ENCODE data around the gene DYNLL1.
"Not testable (repeated sequence)": the region's sequence is repeated elsewhere in the genome, so short reads cannot be mapped to it uniquely, and the experiment has no call there.

Gene DYNLL1

GRCh38 chr12:120515496-120515895 is 19.6 kb downstream of the DYNLL1 start:
- DNase-seq (ENCODE audit: low read depth in 2 of 2) = no peak

GRCh38 chr12:120519324-120519723 is 23.4 kb downstream of the DYNLL1 start:
- DNase-seq (ENCODE audit: low read depth in 2 of 2) = not testable (repeated sequence)

- DNase-seq (ENCODE audit: low read depth in 2 of 2) = no peak
These were observed 26.7 kb downstream of the DYNLL1 start for GRCh38 chr12:120522568-120522967.

GRCh38 chr12:120528861-120529525 is 33.1 kb downstream of the DYNLL1 start, which contains the start of gene COQ5:
Gene COQ5, minus strand, starts transcription at chr12:120529158. Its CDS starts 17 bp downstream, at chr12:120529141.
- peak; percentile 50 to 69 for DNase-seq (ENCODE audit: low read depth in 2 of 2)

- no peak for DNase-seq (ENCODE audit: low read depth in 2 of 2)
These were observed 33.9 kb downstream of the DYNLL1 start for GRCh38 chr12:120529641-120530417.

GRCh38 chr12:120530418-120530761 is 34.5 kb downstream of the DYNLL1 start:
- DNase-seq (ENCODE audit: low read depth in 2 of 2) = not testable (repeated sequence)

- no peak for DNase-seq (ENCODE audit: low read depth in 2 of 2)
These were observed 36.9 kb downstream of the DYNLL1 start for GRCh38 chr12:120532701-120533238.

GRCh38 chr12:120534203-120534702 is 38.3 kb downstream of the DYNLL1 start, which contains the start of gene RNF10:
Gene RNF10, plus strand, starts transcription at chr12:120534356. Its CDS starts 456 bp downstream, at chr12:120534812.
- DNase-seq (ENCODE audit: low read depth in 2 of 2) = peak; percentile 27 to 42

- peak in 1 of 2 donors; percentile 19 for DNase-seq (ENCODE audit: low read depth in 2 of 2)
These were observed 39.1 kb downstream of the DYNLL1 start for GRCh38 chr12:120534703-120535655.

GRCh38 chr12:120536064-120536791 is 40.3 kb downstream of the DYNLL1 start:
- no peak for DNase-seq (ENCODE audit: low read depth in 2 of 2)

- DNase-seq (ENCODE audit: low read depth in 2 of 2) = no peak
These were observed 41.9 kb downstream of the DYNLL1 start for GRCh38 chr12:120537856-120538220.

GRCh38 chr12:120538281-120539156 is 42.6 kb downstream of the DYNLL1 start:
- no peak for DNase-seq (ENCODE audit: low read depth in 2 of 2)

GRCh38 chr12:120539303-120539702 is 43.4 kb downstream of the DYNLL1 start:
- DNase-seq (ENCODE audit: low read depth in 2 of 2) = no peak

GRCh38 chr12:120540445-120540844 is 44.5 kb downstream of the DYNLL1 start:
- no peak for DNase-seq (ENCODE audit: low read depth in 2 of 2)

GRCh38 chr12:120542166-120542565 is 46.3 kb downstream of the DYNLL1 start:
- DNase-seq (ENCODE audit: low read depth in 2 of 2) = no peak

GRCh38 chr12:120544691-120545090 is 48.8 kb downstream of the DYNLL1 start:
- DNase-seq (ENCODE audit: low read depth in 2 of 2) = no peak

GRCh38 chr12:120546050-120546386 is 50.1 kb downstream of the DYNLL1 start:
- no peak for DNase-seq (ENCODE audit: low read depth in 2 of 2)

Measured in stimulated activated CD4-positive, alpha-beta T cell treated with anti-CD3 and anti-CD28 coated beads, Interleukin-1b, Interleukin-23, amount 100 ng/mL, for 1 hour (primary cell).